K562 (cell line): ENCODE measurements around the gene HEMGN. TPM values are rescaled to one million over a fixed set of nuclear protein-coding genes. Genes with fewer than 3 reads are reported as not detected.
A peak's percentile ranks its signal among the peaks of the same experiment; 100 is the strongest.

Source experiments
- BRF1 ChIP-seq: IDR thresholded peaks from 3 replicates; pipeline ENCODE4 v1.6.1; 2011; ENCODE audit warnings: borderline replicate concordance, mild to moderate bottlenecking; ENCODE audit not compliant: insufficient read length; ENCODE audit errors: extremely low read depth
- BRF2 ChIP-seq: IDR thresholded peaks from 3 replicates; pipeline ENCODE4 v1.6.1; 2011; ENCODE audit warnings: borderline replicate concordance, mild to moderate bottlenecking; ENCODE audit not compliant: insufficient read length, insufficient read depth
- CEBPB ChIP-seq: fragments of 450-650 bp; IDR thresholded peaks from 2 replicates; pipeline ENCODE4 v1.6.1; 2016; ENCODE audit warnings: missing genetic modification characterization, missing compliant biosample characterization
- CREB3L1 ChIP-seq: fragments of 450-650 bp; IDR thresholded peaks from 2 replicates; pipeline ENCODE4 v1.6.1; 2014; ENCODE audit warnings: low read depth, mild to moderate bottlenecking, moderate library complexity, borderline replicate concordance
- CREBBP ChIP-seq: IDR thresholded peaks from one replicate; pipeline ENCODE4 v1.6.1; 2012; ENCODE audit warnings: low read depth, mild to moderate bottlenecking, control low read depth, inconsistent platforms, low read length
- EGR1 ChIP-seq: fragments of 450-650 bp; conservative IDR thresholded peaks from 2 replicates; pipeline ENCODE4 v1.6.1; 2017; ENCODE audit warnings: mild to moderate bottlenecking
- ERF ChIP-seq: fragments of 450-650 bp; formaldehyde crosslinking; IDR thresholded peaks from 2 replicates; pipeline ENCODE4 v1.4.0; 2020; ENCODE audit warnings: mild to moderate bottlenecking, mixed read lengths
- FOXM1 ChIP-seq, 2 experiments: fragments of 450-650 bp in 1 of 2; sonication (generic) in 1 of 2; formaldehyde crosslinking in 1 of 2; IDR thresholded peaks; 2 replicates each; pipeline versions ENCODE4 v1.6.1 to v1.9.0; 2017 to 2022; ENCODE audit warnings: low read depth in 2 of 2, mild to moderate bottlenecking in 2 of 2, missing genetic modification reagents in 1 of 2, moderate library complexity in 1 of 2
- FOXP1 ChIP-seq: sonication (generic); formaldehyde crosslinking; IDR thresholded peaks from 2 replicates; pipeline ENCODE4 v1.8.0; 2022; ENCODE audit warnings: mild to moderate bottlenecking, missing genetic modification reagents
- GTF2A2 ChIP-seq: IDR thresholded peaks from 2 replicates; pipeline ENCODE4 v1.6.1; 2016; ENCODE audit warnings: mild to moderate bottlenecking, missing genetic modification characterization, missing compliant biosample characterization
- HMG20A ChIP-seq: fragments of 450-650 bp; formaldehyde crosslinking; conservative IDR thresholded peaks from 2 replicates; pipeline ENCODE4 v1.4.0; 2020; ENCODE audit warnings: mild to moderate bottlenecking, mixed read lengths
- HOMEZ ChIP-seq: fragments of 250-450 bp; sonication (Bioruptor Pico); IDR thresholded peaks from 2 replicates; pipeline ENCODE4 v1.4.0; 2020; ENCODE audit warnings: mild to moderate bottlenecking, moderate library complexity
- KLF16 ChIP-seq: IDR thresholded peaks from 2 replicates; pipeline ENCODE4 v1.6.1; 2016; ENCODE audit warnings: antibody characterized with exemption
- MAFG ChIP-seq: fragments of 450-650 bp; conservative IDR thresholded peaks from 2 replicates; pipeline ENCODE4 v1.6.1; 2016; ENCODE audit warnings: missing genetic modification characterization, missing compliant biosample characterization
- MAZ ChIP-seq, 2 experiments: fragments of 450-650 bp in 1 of 2; sonication (generic) in 1 of 2; formaldehyde crosslinking; IDR thresholded peaks in 1 of 2; conservative IDR thresholded peaks in 1 of 2; 2 replicates each; pipeline versions ENCODE4 v1.4.0 to v1.5.0; 2020; ENCODE audit warnings: mild to moderate bottlenecking in 1 of 2, missing genetic modification reagents in 1 of 2
- PCBP2 ChIP-seq: fragments of 200-400 bp; formaldehyde crosslinking; IDR thresholded peaks from 2 replicates; pipeline ENCODE4 v1.6.1; 2018; ENCODE audit warnings: low read length, low read depth, mild to moderate bottlenecking, moderate library complexity; ENCODE audit not compliant: poor library complexity, severe bottlenecking
- RBM14 ChIP-seq: fragments of 200-400 bp; formaldehyde crosslinking; IDR thresholded peaks from 2 replicates; pipeline ENCODE4 v1.6.1; 2018; ENCODE audit warnings: low read depth, mild to moderate bottlenecking, low read length, moderate library complexity, borderline replicate concordance; ENCODE audit not compliant: insufficient read depth
- TAL1 ChIP-seq: fragments of 450-650 bp; IDR thresholded peaks from 2 replicates; pipeline ENCODE4 v1.6.1; 2016; ENCODE audit warnings: mild to moderate bottlenecking
- XRCC5 ChIP-seq: fragments of 200-400 bp; formaldehyde crosslinking; IDR thresholded peaks from 2 replicates; pipeline ENCODE4 v1.6.1; 2017; ENCODE audit warnings: low read depth, mild to moderate bottlenecking, low read length
- ZNF124 ChIP-seq: sonication (generic); formaldehyde crosslinking; IDR thresholded peaks from 2 replicates; pipeline ENCODE4 v1.8.1; 2022; ENCODE audit warnings: missing genetic modification reagents
- ZNF146 ChIP-seq: IDR thresholded peaks from one replicate; pipeline ENCODE4 v1.6.1; 2018; ENCODE audit warnings: missing compliant biosample characterization; ENCODE audit not compliant: unreplicated experiment
- ZNF165 ChIP-seq: fragments of 250-450 bp; sonication (Bioruptor Pico); IDR thresholded peaks from 2 replicates; pipeline ENCODE4 v1.4.0; 2020; ENCODE audit warnings: borderline replicate concordance
- ZNF408 ChIP-seq: fragments of 250-450 bp; sonication (Bioruptor Pico); IDR thresholded peaks from 2 replicates; pipeline ENCODE4 v1.4.0; 2020; ENCODE audit warnings: low read depth, mild to moderate bottlenecking, moderate library complexity
- ZNF668 ChIP-seq: fragments of 250-450 bp; sonication (Bioruptor Pico); IDR thresholded peaks from 2 replicates; pipeline ENCODE4 v1.8.0; 2022; ENCODE audit warnings: mild to moderate bottlenecking, inconsistent platforms
- ZNF717 ChIP-seq: fragments of 250-450 bp; sonication (Bioruptor Pico); IDR thresholded peaks from 2 replicates; pipeline ENCODE4 v1.5.0; 2021
- polyA plus RNA-seq, 8 experiments: library from polyadenylated mRNA; depleted of rRNA in 4 of 8; stranded (reverse) in 5 of 8; unstranded in 3 of 8; fragments of >200 nt; fragmentation: Nextera tagmentation in 2 of 8; fragmentation: Illumina TruSeq in 1 of 8; extraction: Ambion mirVana in 2 of 8; extraction: Trizol in 1 of 8; gene quantifications; 2 replicates each; pipeline versions ENCODE4 v1.2.1 to v1.2.3, GENCODE V29; 2011 to 2014; ENCODE audit warnings: inconsistent platforms in 1 of 8, missing spikeins in 1 of 8
- total RNA-seq, 7 experiments: library from RNA; depleted of rRNA in 6 of 7; stranded (reverse); fragments of >200 nt in 6 of 7; fragmentation: Illumina TruSeq in 2 of 7; extraction: Trizol in 2 of 7; gene quantifications; 2 replicates each; pipeline versions ENCODE4 v1.2.1 to v1.2.3, GENCODE V29; 2011 to 2021; ENCODE audit warnings: low replicate concordance in 1 of 7

The HEMGN gene
- total and polyA plus RNA-seq, 9 of the 15 experiments (the other 6 are each of a cell fraction or from before 2014, with no cell fraction given) = 56.3 to 258 (median 137) TPM

GRCh38 chr9:97980918-97981845, 43.2 kb upstream of the HEMGN start (continued):
- TF ChIP-seq ERF (CRISPR knock-in tag) = no peak
- no peak for TF ChIP-seq TAL1
- no peak for TF ChIP-seq CREB3L1
- TF ChIP-seq XRCC5 = no peak
- no peak for TF ChIP-seq ZNF668 (CRISPR knock-in tag)
- TF ChIP-seq RBM14 = no peak
- no peak for TF ChIP-seq KLF16
- TF ChIP-seq CREBBP = no peak
- TF ChIP-seq MAZ (CRISPR knock-in tag; conservative IDR thresholded peaks at IDR 0.05 in 1 of 2, IDR thresholded peaks at IDR 0.05 in 1 of 2) = peak in 1 of 2 experiments; percentile 1; a peak in 2 of 4 replicates
- no peak for TF ChIP-seq MAFG (tag)
- no peak for TF ChIP-seq FOXP1 (CRISPR knock-in tag)
- TF ChIP-seq EGR1 = no peak
- TF ChIP-seq HOMEZ (CRISPR knock-in tag) = no peak
- no peak for TF ChIP-seq ZNF717 (CRISPR knock-in tag)
- no peak for TF ChIP-seq ZNF124 (CRISPR knock-in tag)
- no peak for TF ChIP-seq HMG20A (CRISPR knock-in tag)
- no peak for TF ChIP-seq CEBPB (tag)
- TF ChIP-seq ZNF408 = no peak
- 0 out of 2 replicates have a peak, but pooled peaks have one; percentile 9 for TF ChIP-seq GTF2A2 (tag)
- no peak for TF ChIP-seq FOXM1 (IDR thresholded peaks at IDR 0.05; ENCODE audit: low read depth)
- TF ChIP-seq FOXM1 (CRISPR knock-in tag; IDR thresholded peaks at IDR 0.05; ENCODE audit: low read depth) = no peak
- TF ChIP-seq BRF2 = no peak
- no peak for TF ChIP-seq ZNF146
- peak; percentile 25; the same call in 1 of the 2 replicates for TF ChIP-seq ZNF165
- TF ChIP-seq PCBP2 = no peak
- TF ChIP-seq BRF1 = no peak
